Large intestine (tissue), 3 donors: ENCODE results near the gene AWAT2. TPM values are rescaled to one million over a fixed set of nuclear protein-coding genes. Genes with fewer than 3 reads are reported as not detected.

Experiments
- DNase-seq, 2 donors: peaks; one replicate each; pipeline versions ENCODE4 v3.0.0 to v3.0.0-alpha.2; 2013
- H3K27ac ChIP-seq: one replicate; pipeline ENCODE4 v1.5.1; 2013; ENCODE audit warnings: low read length
- H3K27me3 ChIP-seq: 2 replicates; pipeline ENCODE4 v1.6.1; 2013; ENCODE audit warnings: low read length; ENCODE audit not compliant: control insufficient read depth, insufficient read depth
- H3K36me3 ChIP-seq: 2 replicates; pipeline ENCODE4 v1.6.1; 2013; ENCODE audit warnings: low read length; ENCODE audit not compliant: control insufficient read depth, insufficient read depth
- H3K4me1 ChIP-seq: one replicate; pipeline ENCODE4 v1.6.1; 2013; ENCODE audit warnings: low read length; ENCODE audit not compliant: control insufficient read depth, insufficient read depth
- H3K4me3 ChIP-seq: one replicate; pipeline ENCODE4 v1.5.1; 2013; ENCODE audit warnings: low read length
- H3K9me3 ChIP-seq: one replicate; pipeline ENCODE4 v1.6.1; 2013; ENCODE audit warnings: mild to moderate bottlenecking, low read depth, low read length, moderate library complexity; ENCODE audit not compliant: control insufficient read depth
- WGBS: methylation state at CpG from one replicate; pipeline ENCODE4 v1.1.5; 2013; ENCODE audit warnings: low lambda C conversion rate; ENCODE audit not compliant: insufficient coverage; 5-methylcytosine and 5-hydroxymethylcytosine counted together
- polyA plus RNA-seq: library from polyadenylated mRNA; unstranded; fragments of 120-200 nt; gene quantifications from one replicate; pipeline ENCODE4 v1.2.1, GENCODE V29; 2013

The AWAT2 gene
- polyA plus RNA-seq, 1 donor, result not detected

- DNase-seq, result no peak
- Histone ChIP-seq H3K4me3 (no peak overlapping the region), H3K27ac (no peak overlapping the region), H3K36me3 (no peaks in the 10 kb centered on the region), H3K4me1 (no peaks in the 10 kb centered on the region), H3K9me3 (peaks cover 3% of the 10 kb centered on the region), H3K27me3 (no peaks in the 10 kb centered on the region)
Measured at GRCh38 chrX:69996113-69996468, 53.6 kb downstream of the AWAT2 start.

GRCh38 chrX:69995362-69996112 is 54.2 kb downstream of the AWAT2 start:
- H3K36me3 ChIP-seq, result no peaks in the 10 kb centered on the region

GRCh38 chrX:69993494-69993893 is 56.2 kb downstream of the AWAT2 start:
- Histone ChIP-seq H3K36me3 (no peaks in the 10 kb centered on the region), H3K4me1 (no peaks in the 10 kb centered on the region), H3K4me3 (no peak overlapping the region), H3K27ac (no peak overlapping the region), H3K9me3 (peaks cover 3% of the 10 kb centered on the region), H3K27me3 (no peaks in the 10 kb centered on the region)
- DNase-seq, result no peak

More at GRCh38 chrX:69995362-69996112, 54.2 kb downstream of the AWAT2 start:
- Histone ChIP-seq H3K27ac (no peak overlapping the region), H3K9me3 (peaks cover 3% of the 10 kb centered on the region), H3K4me3 (no peak overlapping the region), H3K4me1 (no peaks in the 10 kb centered on the region), H3K27me3 (no peaks in the 10 kb centered on the region)
- no peak for DNase-seq
- no CpG with 5 or more reads among the region's 2 CpGs for WGBS

GRCh38 chrX:69991685-69992084 is 58.1 kb downstream of the AWAT2 start:
- H3K27ac ChIP-seq, result no peak overlapping the region
- H3K9me3 ChIP-seq, result no peaks in the 10 kb centered on the region
- no peak overlapping the region for H3K4me3 ChIP-seq
- no peaks in the 10 kb centered on the region for H3K27me3 ChIP-seq
- no peaks in the 10 kb centered on the region for H3K36me3 ChIP-seq
- no CpG with 5 or more reads among the region's 3 CpGs for WGBS
- no peak for DNase-seq
- no peaks in the 10 kb centered on the region for H3K4me1 ChIP-seq

Other genes with a start within 250 kb of the AWAT2 start
- gene OTUD6A, start 12.5 kb upstream of the AWAT2 start, polyA plus RNA-seq, result not detected
- gene IGBP1, start 83.5 kb upstream of the AWAT2 start, polyA plus RNA-seq, result 141 TPM
- gene DGAT2L6, start 127.5 kb upstream of the AWAT2 start, polyA plus RNA-seq, result not detected
- 0.18 TPM for gene AWAT1, start 184.7 kb upstream of the AWAT2 start, polyA plus RNA-seq
- 2.6 TPM for gene P2RY4, start 210.3 kb upstream of the AWAT2 start, polyA plus RNA-seq
- gene ARR3, start 218.4 kb upstream of the AWAT2 start, polyA plus RNA-seq, result 0.43 TPM
- 0.69 TPM for gene RAB41, start 232.2 kb upstream of the AWAT2 start, polyA plus RNA-seq
- 48.6 TPM for gene PDZD11, start 240.0 kb upstream of the AWAT2 start, polyA plus RNA-seq
- 7.7 TPM for gene KIF4A, start 240.2 kb upstream of the AWAT2 start, polyA plus RNA-seq